Skeletal muscle cell (primary cell): ENCODE results near the gene VAV2.
"Not testable (repeated sequence)": the region's sequence is repeated elsewhere in the genome, so short reads cannot be mapped to it uniquely, and the experiment has no call there.

Experiments
- DNase-seq: peaks from one replicate; pipeline ENCODE4 v3.0.0-alpha.2; 2010; ENCODE audit warnings: low read depth
- H3K4me3 ChIP-seq: 2 replicates; pipeline ENCODE4 v1.5.1; 2011; ENCODE audit warnings: low read depth, mild to moderate bottlenecking, control low read depth, low read length, moderate library complexity

Gene VAV2

DNA sequence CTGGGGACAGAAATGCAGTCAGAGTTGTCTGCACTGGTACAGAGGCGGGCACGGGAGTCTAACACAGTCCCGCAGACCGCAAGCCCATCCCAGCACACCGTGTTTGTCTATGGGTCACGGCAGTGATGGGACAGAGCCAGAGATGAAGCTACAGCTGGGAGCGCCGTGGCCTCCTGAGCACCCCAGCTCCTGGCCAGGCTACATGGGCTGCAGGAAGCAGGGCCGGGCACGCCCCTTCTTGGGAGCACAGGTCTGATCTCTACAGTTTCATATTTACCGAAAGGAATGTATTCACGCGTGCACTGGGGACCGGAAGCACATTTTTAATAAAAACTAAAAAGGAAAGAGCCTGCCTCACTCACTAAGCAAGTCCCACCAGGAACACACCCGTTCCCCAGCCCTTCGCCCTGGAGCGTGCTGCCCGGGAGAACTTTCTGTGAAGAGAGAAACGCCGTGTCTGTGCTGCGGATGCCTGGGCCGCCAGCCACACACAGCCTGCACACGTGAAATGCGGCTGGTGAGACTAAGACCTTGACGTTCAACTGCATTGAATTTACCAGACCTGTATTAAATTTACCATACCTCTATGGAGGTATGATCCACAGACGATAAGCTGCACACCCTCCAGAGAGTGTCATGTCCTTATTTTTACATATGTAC is 81.1 kb downstream of the VAV2 start:
- no peak for DNase-seq
- H3K4me3 ChIP-seq = no peak overlapping the region

GRCh38 chr9:133906932-133907910 is 84.9 kb downstream of the VAV2 start:
- no peak for DNase-seq

DNA sequence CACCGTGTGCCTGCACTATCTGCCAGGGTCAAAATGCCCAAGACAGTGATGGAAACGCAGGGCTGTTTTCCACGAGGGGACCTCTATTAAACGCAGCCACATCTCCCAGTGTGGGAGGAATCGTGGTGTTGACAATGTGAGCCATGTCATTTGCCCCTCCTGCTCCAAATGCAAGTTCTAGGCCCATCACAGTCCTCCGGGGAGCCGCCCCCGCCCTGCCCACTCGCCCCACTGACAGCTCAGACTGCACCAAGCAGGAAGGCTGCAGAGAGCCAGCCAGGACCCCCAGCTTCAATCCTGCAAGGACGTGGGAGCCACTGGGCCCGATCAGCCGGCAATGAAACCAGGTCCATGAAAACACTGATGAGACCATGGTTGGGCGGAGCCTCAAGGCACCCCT is 85.9 kb downstream of the VAV2 start:
- no peak overlapping the region for H3K4me3 ChIP-seq
- no peak for DNase-seq

More at GRCh38 chr9:133906932-133907910, 84.9 kb downstream of the VAV2 start:
- no peak overlapping the region for H3K4me3 ChIP-seq

GRCh38 chr9:133905493-133905892 is 86.6 kb downstream of the VAV2 start:
- DNase-seq = no peak
- no peak overlapping the region for H3K4me3 ChIP-seq

GRCh38 chr9:133904346-133905090 is 87.6 kb downstream of the VAV2 start:
- H3K4me3 ChIP-seq = no peak overlapping the region
- DNase-seq = no peak

- no peak overlapping the region for H3K4me3 ChIP-seq
- DNase-seq = no peak
Measured at GRCh38 chr9:133901184-133901835, 90.8 kb downstream of the VAV2 start.

DNA sequence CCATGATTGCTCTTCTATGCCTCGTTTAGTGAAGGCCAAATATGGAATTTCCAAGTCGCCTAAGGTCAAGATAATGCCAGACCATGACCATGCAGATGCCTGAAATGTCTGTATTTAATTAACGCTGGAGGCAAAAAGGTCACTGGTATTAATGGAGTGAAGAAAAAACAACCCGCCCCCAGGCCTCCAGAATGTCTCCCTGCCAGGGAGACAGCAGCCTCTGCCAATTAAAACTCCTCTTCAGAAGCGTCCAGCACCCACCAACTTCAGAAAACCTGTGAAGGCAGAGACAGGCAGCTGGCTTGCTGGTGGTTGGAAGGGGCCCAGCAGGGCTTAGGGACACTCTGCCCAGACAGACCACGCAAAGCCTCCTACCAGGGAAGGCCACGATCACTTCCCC is 94.4 kb downstream of the VAV2 start:
- no peak for DNase-seq

GRCh38 chr9:133896007-133896406 is 96.1 kb downstream of the VAV2 start:
- not testable (repeated sequence) for DNase-seq, H3K4me3 ChIP-seq

More for the DNA sequence above, 94.4 kb downstream of the VAV2 start:
- no peak overlapping the region for H3K4me3 ChIP-seq

DNA sequence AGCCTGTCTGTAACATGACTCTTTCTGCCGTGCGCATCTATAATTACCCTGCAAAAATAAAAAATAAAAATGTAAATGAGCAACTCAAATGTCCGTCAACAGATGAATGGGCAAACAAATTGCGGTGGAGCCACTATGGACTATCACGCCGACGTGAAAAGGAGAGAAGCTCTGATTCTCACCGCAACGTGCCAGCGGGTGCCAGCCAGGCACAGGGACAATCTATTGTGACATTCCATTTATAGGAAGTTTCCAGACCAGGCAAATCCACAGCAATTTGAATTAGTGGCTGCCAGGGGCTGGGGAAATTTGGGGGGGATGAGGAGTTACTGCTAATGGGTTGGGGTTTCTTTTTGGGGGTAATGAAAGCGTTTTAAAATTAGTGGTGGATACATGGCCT is 96.8 kb downstream of the VAV2 start:
- no peak overlapping the region for H3K4me3 ChIP-seq
- DNase-seq = no peak

DNA sequence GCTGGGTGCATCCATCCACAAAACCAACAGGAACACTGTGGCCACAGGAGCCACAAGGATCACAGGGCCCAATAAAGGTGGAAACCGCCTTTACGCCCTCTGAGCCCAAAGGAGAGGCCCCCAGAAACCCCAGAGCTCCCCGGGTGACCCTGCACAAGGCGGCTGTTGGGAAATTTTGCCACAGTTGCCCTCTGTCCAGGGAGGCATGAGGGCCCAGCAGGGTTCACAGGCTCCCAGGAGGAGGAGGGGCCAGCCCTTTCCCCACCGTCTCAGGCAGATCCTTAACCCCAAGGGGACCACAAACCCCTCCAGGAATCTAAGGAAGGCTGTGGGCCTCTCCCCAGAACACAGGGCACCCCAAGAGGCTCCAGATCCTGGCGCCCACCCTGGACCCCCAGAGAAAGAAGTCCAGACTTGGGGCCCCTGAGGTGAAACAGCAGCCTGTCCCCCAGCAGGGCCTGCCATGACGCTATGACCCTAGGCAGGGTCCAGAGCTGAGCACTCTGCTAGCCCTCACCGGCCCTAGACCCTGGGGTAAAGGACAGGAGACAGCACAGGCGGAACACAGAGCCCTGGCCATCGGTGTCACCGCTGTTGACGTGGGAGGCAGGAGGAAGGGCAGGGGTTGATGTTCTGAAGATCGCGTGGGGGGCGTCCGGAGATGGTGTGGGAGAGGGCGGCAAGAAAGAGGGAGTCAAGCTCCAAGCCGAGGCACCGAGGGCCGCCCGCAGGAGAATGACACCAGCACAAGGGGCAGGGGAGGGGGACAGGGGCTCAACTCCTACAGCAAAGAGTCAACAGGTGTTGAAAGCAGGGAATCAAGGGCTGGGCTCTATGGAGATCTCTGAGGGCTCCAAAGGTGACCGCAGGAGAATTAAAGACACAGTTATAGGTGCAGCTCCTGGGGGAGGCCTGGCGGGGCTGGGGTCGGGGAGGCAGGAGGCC is 97.5 kb downstream of the VAV2 start:
- DNase-seq = no peak
- no peak overlapping the region for H3K4me3 ChIP-seq

DNA sequence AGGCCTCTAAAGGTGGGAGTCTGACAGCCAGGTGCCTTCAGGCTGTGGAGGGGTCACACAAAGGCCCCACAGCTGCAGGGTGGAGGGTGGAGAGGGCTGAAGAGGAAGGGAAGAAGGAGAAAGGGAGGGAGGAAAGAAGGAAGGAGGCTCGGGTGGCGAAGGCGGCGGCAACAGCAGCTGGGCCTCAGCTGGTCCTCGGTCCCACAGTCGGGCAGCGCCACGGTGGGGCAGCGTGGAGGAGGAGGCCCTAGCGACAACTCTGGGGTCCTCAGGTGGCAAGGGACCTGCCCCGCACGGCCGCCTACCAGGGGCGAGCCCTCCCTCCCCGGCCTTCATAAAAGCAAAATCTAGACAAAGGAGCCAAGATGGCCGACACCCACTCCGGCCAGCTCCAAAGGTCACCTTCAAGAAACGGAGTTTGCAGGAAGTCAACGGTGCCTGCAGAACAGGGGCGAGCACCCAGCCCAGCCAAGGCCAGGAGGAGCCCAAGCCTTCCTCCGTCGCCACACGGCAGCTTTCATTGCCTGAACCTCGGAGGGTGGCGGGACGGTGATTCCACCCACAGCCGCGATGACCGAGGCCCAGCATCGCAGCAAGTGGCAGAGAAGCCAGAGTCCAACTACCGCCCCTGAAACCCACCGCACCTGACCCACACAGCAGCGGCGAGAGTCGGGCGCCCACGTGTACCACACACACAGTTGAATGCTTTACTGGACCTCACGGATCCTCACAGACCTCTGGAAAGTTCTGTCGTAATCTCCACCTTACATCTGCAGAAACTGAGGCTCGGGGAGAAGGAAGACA is 98.7 kb downstream of the VAV2 start:
- no peak for DNase-seq
- H3K4me3 ChIP-seq = no peak overlapping the region

DNA sequence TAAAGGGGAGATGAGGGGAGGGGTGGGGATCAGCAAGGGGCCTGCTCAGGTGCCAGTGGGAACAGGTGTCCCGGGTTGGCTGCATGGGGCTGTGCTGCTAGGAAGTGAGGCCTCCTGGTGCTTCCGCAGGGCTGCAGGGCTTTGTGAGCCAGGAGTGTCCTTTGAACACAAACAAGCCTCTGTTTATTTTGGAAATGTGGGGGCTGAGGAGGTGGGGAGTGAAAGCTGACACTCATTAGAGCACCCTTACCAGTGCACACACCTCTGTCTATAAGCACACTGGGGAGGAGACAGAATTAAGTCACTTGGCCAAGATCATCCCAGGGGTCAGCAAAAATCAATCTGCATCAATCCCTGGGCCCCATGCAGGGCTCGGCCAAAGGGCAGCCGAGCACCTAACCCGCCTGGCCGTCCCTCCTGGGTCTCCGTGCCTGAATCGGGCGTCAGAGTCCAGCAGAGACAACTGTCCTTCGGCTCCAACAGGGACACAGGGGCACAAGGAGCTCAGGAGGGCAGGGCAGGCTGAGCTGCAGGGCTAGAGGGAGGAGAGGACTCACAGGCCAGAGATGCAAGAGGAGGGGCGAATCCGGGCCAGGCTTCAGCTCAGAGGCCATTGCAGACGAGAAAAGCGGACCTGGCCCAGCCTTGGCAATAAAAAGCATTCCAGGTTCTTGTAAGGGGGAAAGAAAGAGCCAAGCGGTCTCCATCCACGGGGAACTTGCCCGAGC is 99.8 kb downstream of the VAV2 start:
- no peak overlapping the region for H3K4me3 ChIP-seq
- DNase-seq = no peak

DNA sequence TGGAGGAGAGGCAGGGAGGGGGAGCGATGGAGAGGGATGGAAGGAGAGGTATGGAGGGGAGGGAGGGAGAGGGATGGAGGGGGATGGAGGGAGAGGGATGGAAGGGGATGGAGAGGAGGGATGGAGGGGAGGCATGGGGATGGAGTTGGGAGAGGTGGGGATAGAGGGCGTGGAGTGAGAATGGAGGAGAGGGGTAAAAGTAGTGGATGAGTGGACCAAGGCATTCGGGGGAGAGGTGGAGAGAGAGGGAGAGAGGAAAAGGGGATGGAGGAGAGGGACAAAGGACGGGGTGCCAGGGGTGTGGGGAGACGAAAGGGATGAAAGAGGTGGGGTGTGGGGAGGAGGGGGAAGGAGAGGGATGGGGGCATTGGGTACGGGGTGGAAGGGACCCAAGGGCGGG is 100.4 kb downstream of the VAV2 start:
- no peak for DNase-seq
- H3K4me3 ChIP-seq = no peak overlapping the region

DNA sequence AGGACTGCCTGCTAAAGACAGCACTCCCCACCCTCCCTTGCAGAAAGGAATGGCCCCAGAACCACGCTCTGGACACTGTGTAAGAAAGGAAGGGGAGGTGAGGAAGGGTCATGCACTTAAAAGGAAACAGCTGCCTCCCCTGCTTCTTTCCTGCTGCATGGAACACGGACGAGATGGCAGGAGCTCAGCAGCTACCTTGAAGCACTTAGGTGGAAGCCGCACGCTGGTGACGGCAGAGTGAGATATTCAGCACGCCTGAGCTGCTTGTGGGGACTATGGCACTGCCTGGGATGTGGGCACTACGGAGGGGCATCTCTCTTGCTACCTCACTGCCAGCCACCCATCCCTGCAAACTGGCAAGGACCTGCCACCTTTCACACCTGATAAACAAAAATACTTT is 101.5 kb downstream of the VAV2 start:
- no peak overlapping the region for H3K4me3 ChIP-seq
- no peak for DNase-seq

DNA sequence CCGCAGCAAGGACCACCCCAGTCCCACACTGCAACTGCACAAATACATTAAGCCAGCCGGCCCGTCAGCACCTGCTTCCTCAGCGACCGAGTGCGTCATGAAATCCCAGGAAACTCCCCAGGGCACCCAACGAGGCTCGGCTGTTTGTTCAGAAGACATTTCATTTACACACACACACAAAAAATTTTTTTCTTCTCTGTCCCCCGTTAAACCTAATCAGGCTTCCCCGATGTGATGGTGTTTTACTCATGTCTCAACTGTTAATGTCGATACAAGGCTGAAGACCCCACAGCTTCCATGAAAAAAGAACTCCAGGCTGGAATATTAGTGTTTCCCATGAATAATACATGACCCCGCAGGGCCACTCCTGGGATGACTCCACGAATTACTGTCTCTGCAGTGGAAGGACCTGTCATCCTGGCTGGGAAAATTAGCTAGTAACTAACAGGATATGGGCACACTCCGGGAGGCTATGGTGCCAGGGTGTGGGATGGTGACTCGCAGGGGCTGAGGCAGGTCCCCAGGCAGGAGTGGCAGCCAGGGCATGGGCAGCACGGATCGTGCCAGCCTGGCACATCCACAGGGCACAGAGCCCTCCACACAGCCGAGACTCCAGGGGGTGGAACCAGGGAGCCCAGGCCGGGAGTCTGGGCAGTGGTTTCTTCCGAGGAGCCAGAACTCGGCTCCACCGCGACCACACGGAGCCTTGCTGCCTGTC is 102.4 kb downstream of the VAV2 start:
- H3K4me3 ChIP-seq = no peak overlapping the region
- DNase-seq = peak; percentile 34

- DNase-seq = no peak
- H3K4me3 ChIP-seq = no peak overlapping the region
Measured at GRCh38 chr9:133888809-133889491, 103.2 kb downstream of the VAV2 start.
